Endothelial cell of umbilical vein (primary cell): Measurements from ENCODE around the gene VIPR2. TPM values are rescaled to one million over a fixed set of nuclear protein-coding genes. Genes with fewer than 3 reads are reported as not detected.

ENCODE experiments used
- BruUV-seq: library from RNA; stranded (reverse); fragments of 400-500 nt; replicated peaks from 2 replicates; lab custom pipeline; 2021; lab: Mats Ljungman, UMichigan
- CTCF ChIA-PET: fragments of 300-600, 350-600 bp; sonication (Branson Sonifier 250); formaldehyde crosslinking; loops from one replicate; lab custom pipeline; 2021; ENCODE audit warnings: antibody characterized with exemption, inconsistent platforms; lab: Charles Lee
- POLR2A ChIA-PET: fragments of 300-600, 350-600 bp; sonication (Branson Sonifier 250); formaldehyde crosslinking; loops from one replicate; lab custom pipeline; 2021; ENCODE audit warnings: antibody characterized with exemption, inconsistent platforms; lab: Charles Lee
- DNase-seq: peaks from one replicate; pipeline ENCODE4 v3.0.0-alpha.2; 2011; ENCODE audit warnings: low read depth, low spot score
- FAIRE-seq: peaks from 2 replicates; lab custom pipeline; 2011; peaks lifted over from hg19 to GRCh38; lab: Jason Lieb, UNC
- H2AFZ ChIP-seq: 2 replicates; pipeline ENCODE4 v1.6.0; 2012; ENCODE audit warnings: low read depth, low read length, control low read depth, inconsistent platforms
- H3K27ac ChIP-seq: 2 replicates; pipeline ENCODE4 v1.5.1; 2011; ENCODE audit warnings: low read depth, mild to moderate bottlenecking, control low read depth, low read length, moderate library complexity; ENCODE audit not compliant: insufficient read depth
- H3K27me3 ChIP-seq, 2 experiments: 2 replicates each; pipeline versions ENCODE4 v1.6.0 to v1.6.1; 2011; ENCODE audit warnings: low read length in 2 of 2, mixed read lengths in 1 of 2; ENCODE audit not compliant: control insufficient read depth in 2 of 2, insufficient read depth in 2 of 2
- H3K36me3 ChIP-seq, 2 experiments: 2 replicates in 1 of 2; 3 replicates in 1 of 2; pipeline ENCODE4 v1.5.1; 2011; ENCODE audit warnings: low read length in 2 of 2, mild to moderate bottlenecking in 1 of 2, moderate library complexity in 1 of 2; ENCODE audit not compliant: control insufficient read depth in 2 of 2, insufficient read depth in 2 of 2; ENCODE audit errors: extremely low read depth in 1 of 2
- H3K4me1 ChIP-seq: 3 replicates; pipeline ENCODE4 v1.5.1; 2011; ENCODE audit warnings: mild to moderate bottlenecking, low read length; ENCODE audit not compliant: control insufficient read depth, insufficient read depth; ENCODE audit errors: extremely low read depth
- H3K4me2 ChIP-seq: 2 replicates; pipeline ENCODE4 v1.6.1; 2011; ENCODE audit warnings: low read length, control low read depth, mixed read lengths; ENCODE audit not compliant: insufficient read depth
- H3K4me3 ChIP-seq, 3 experiments: fragments of 200-600 bp in 1 of 3; sonication (generic), shearing (Covaris generic) in 1 of 3; replicated peaks in 1 of 3; 2 replicates each; pipeline ENCODE4 v1.5.1; 2011 to 2016; ENCODE audit warnings: control low read depth in 3 of 3, low read length in 3 of 3, mild to moderate bottlenecking in 2 of 3, inconsistent platforms in 1 of 3, low read depth in 1 of 3, moderate library complexity in 1 of 3; ENCODE audit not compliant: insufficient read depth in 1 of 3
- H3K79me2 ChIP-seq: 2 replicates; pipeline ENCODE4 v1.6.0; 2012; ENCODE audit warnings: low read length, inconsistent platforms; ENCODE audit not compliant: control insufficient read depth, insufficient read depth
- H3K9ac ChIP-seq: replicated peaks from 2 replicates; pipeline ENCODE3; 2011; ENCODE audit warnings: low read length, control low read depth; ENCODE audit not compliant: insufficient read depth; ENCODE audit errors: extremely low read depth
- H3K9me1 ChIP-seq: replicated peaks from 3 replicates; pipeline ENCODE4 v1.6.0; 2011; ENCODE audit warnings: mild to moderate bottlenecking, low read length; ENCODE audit not compliant: control insufficient read depth, insufficient read depth; ENCODE audit errors: extremely low read depth
- H3K9me3 ChIP-seq: replicated peaks from 2 replicates; pipeline ENCODE4 v1.5.1; 2012; ENCODE audit warnings: low read length, inconsistent platforms; ENCODE audit not compliant: control insufficient read depth, insufficient read depth
- H4K20me1 ChIP-seq: replicated peaks from 2 replicates; pipeline ENCODE3; 2011; ENCODE audit warnings: mild to moderate bottlenecking, low read length; ENCODE audit not compliant: control insufficient read depth, insufficient read depth; ENCODE audit errors: extremely low read depth
- EZH2 ChIP-seq: IDR thresholded peaks from 2 replicates; pipeline ENCODE4 v1.6.1; 2012; ENCODE audit warnings: borderline replicate concordance, low read depth, mild to moderate bottlenecking, moderate library complexity, low read length, inconsistent platforms; ENCODE audit not compliant: severe bottlenecking
- FOS ChIP-seq: IDR thresholded peaks from 2 replicates; pipeline ENCODE4 v1.6.1; 2011; ENCODE audit warnings: mild to moderate bottlenecking, low read length, moderate library complexity, borderline replicate concordance; ENCODE audit not compliant: insufficient read depth
- GATA2 ChIP-seq: IDR thresholded peaks from 2 replicates; pipeline ENCODE4 v1.7.0; 2011; ENCODE audit warnings: low read depth, mild to moderate bottlenecking, moderate library complexity, mixed read lengths, low read length; ENCODE audit not compliant: insufficient read length, insufficient read depth
- JUN ChIP-seq: IDR thresholded peaks from 2 replicates; pipeline ENCODE4 v1.6.1; 2011; ENCODE audit warnings: borderline replicate concordance, low read depth; ENCODE audit not compliant: insufficient read length, insufficient read depth
- MAX ChIP-seq: IDR thresholded peaks from 2 replicates; pipeline ENCODE4 v1.6.1; 2011; ENCODE audit not compliant: insufficient read depth, insufficient read length
- MYC ChIP-seq: IDR thresholded peaks from one replicate; pipeline ENCODE4 v1.6.1; 2011; ENCODE audit warnings: mild to moderate bottlenecking, low read depth, low read length
- POLR2A ChIP-seq: IDR thresholded peaks from 2 replicates; pipeline ENCODE4 v1.6.1; 2012; ENCODE audit warnings: low read depth, mild to moderate bottlenecking, control low read depth, low read length
- POLR2AphosphoS5 ChIP-seq: IDR thresholded peaks from 2 replicates; pipeline ENCODE4 v1.6.1; 2012; ENCODE audit warnings: low read depth, mild to moderate bottlenecking, control low read depth, low read length, moderate library complexity; ENCODE audit not compliant: insufficient read depth
- dilution Hi-C: fragments of 300-500 bp; cut with MboI; formaldehyde crosslinking; loops from one replicate; pipeline ENCODE4 v1.15.0; 2019; ENCODE audit warnings: low sequenced_read_pairs; ENCODE audit not compliant: extremely low pct_ligation_motif_present
- intact Hi-C: fragments of 100-400 bp; cut with micrococcal nuclease; formaldehyde crosslinking; loops from one replicate; pipeline ENCODE4 v1.10.0; 2022
- polyA plus RNA-seq, 4 experiments: library from polyadenylated mRNA; depleted of rRNA in 3 of 4; stranded (reverse) in 3 of 4; unstranded in 1 of 4; fragments of >200 nt; gene quantifications; 2 replicates each; pipeline versions ENCODE4 v1.2.1 to v1.2.3, GENCODE V29; 2011 to 2012; ENCODE audit warnings: missing spikeins in 1 of 4
- total RNA-seq: library from RNA; stranded (reverse); gene quantifications from 2 replicates; pipeline ENCODE4 v1.2.3, GENCODE V29; 2021
- TF ChIP-seq, protein P1 (sequence below), 2 donors: IDR thresholded peaks; 1 replicate in 1 of 2; 2 replicates in 1 of 2; pipeline ENCODE4 v1.5.1; 2011; ENCODE audit warnings: low read length in 2 of 2, mild to moderate bottlenecking in 2 of 2, moderate library complexity in 2 of 2, control low read depth in 1 of 2, inconsistent platforms in 1 of 2, low read depth in 1 of 2; ENCODE audit not compliant: insufficient read depth in 1 of 2; ENCODE audit errors: extremely low read depth in 1 of 2

Gene VIPR2
- total and polyA plus RNA-seq, 2 donors (not counting 3 experiments of a cell fraction or from before 2014, with no cell fraction given): not detected

- no peaks in the 10 kb centered on the region for H4K20me1 ChIP-seq
- no peaks in the 10 kb centered on the region for H3K36me3 ChIP-seq
- no peak for DNase-seq
- CTCF ChIA-PET: no interaction called here
- no peak overlapping the region for H3K27ac ChIP-seq
- H3K9me3 ChIP-seq: peaks cover 3% of the 10 kb centered on the region
- no peak overlapping the region for H3K9ac ChIP-seq
- H3K4me1 ChIP-seq: no peaks in the 10 kb centered on the region
- no peaks in the 10 kb centered on the region for H3K27me3 ChIP-seq
- no peak overlapping the region for H3K4me2 ChIP-seq
- H3K4me3 ChIP-seq: no peak overlapping the region
- dilution Hi-C loops (no loop called here), intact Hi-C loops (no loop called here)
- no peak overlapping the region for H2AFZ ChIP-seq
- TF ChIP-seq MAX: no peak
- no peak for FAIRE-seq
- no peaks in the 10 kb centered on the region for H3K79me2 ChIP-seq
- BruUV-seq: no TSS peak
- H3K9me1 ChIP-seq: no peaks in the 10 kb centered on the region
- POLR2A ChIA-PET: no interaction called here
Observed at GRCh38 chr7:159064121-159064815, 80.4 kb downstream of the VIPR2 start.

- Histone ChIP-seq H3K27me3 (no peaks in the 10 kb centered on the region), H3K4me2 (no peak overlapping the region), H3K27ac (no peak overlapping the region), H3K4me1 (no peaks in the 10 kb centered on the region), H4K20me1 (no peaks in the 10 kb centered on the region), H3K9ac (no peak overlapping the region), H3K79me2 (no peaks in the 10 kb centered on the region), H3K9me3 (peaks cover 3% of the 10 kb centered on the region), H3K9me1 (no peaks in the 10 kb centered on the region), H3K36me3 (no peaks in the 10 kb centered on the region), H3K4me3 (no peak overlapping the region), H2AFZ (no peak overlapping the region)
- TF ChIP-seq EZH2 (no peak), JUN (no peak), POLR2AphosphoS5 (no peak), GATA2 (no peak), MAX (no peak), MYC (no peak), FOS (no peak), POLR2A (no peak)
- TF ChIP-seq, protein P1, sequence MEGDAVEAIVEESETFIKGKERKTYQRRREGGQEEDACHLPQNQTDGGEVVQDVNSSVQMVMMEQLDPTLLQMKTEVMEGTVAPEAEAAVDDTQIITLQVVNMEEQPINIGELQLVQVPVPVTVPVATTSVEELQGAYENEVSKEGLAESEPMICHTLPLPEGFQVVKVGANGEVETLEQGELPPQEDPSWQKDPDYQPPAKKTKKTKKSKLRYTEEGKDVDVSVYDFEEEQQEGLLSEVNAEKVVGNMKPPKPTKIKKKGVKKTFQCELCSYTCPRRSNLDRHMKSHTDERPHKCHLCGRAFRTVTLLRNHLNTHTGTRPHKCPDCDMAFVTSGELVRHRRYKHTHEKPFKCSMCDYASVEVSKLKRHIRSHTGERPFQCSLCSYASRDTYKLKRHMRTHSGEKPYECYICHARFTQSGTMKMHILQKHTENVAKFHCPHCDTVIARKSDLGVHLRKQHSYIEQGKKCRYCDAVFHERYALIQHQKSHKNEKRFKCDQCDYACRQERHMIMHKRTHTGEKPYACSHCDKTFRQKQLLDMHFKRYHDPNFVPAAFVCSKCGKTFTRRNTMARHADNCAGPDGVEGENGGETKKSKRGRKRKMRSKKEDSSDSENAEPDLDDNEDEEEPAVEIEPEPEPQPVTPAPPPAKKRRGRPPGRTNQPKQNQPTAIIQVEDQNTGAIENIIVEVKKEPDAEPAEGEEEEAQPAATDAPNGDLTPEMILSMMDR (IDR thresholded peaks at IDR 0.05; ENCODE audit: extremely low read depth in 1 of 2, insufficient read depth in 1 of 2, low read depth in 1 of 2, low read length in 2 of 2): no peak
- FAIRE-seq (no peak), DNase-seq (no peak)
- dilution Hi-C loops (no loop called here), intact Hi-C loops (no loop called here)
- ChIA-PET CTCF (no interaction called here), POLR2A (no interaction called here)
- no TSS peak for BruUV-seq
Observed at GRCh38 chr7:159063046-159063840, 81.4 kb downstream of the VIPR2 start.
